D721Med (cell line): ENCODE results near the gene SH3GL2.

ENCODE experiments used
- DNase-seq: peaks from one replicate; pipeline ENCODE4 v3.0.0; 2011; ENCODE audit warnings: low spot score; ENCODE audit not compliant: insufficient read length
- FAIRE-seq: peaks from 2 replicates; lab custom pipeline; 2011; peaks lifted over from hg19 to GRCh38; lab: Jason Lieb, UNC
- CTCF ChIP-seq: IDR thresholded peaks from 2 replicates; pipeline ENCODE4 v1.5.1; 2012; ENCODE audit warnings: mild to moderate bottlenecking, control low read depth; ENCODE audit not compliant: insufficient read depth; ENCODE audit errors: missing control alignments

SH3GL2 gene

GRCh38 chr9:17628624-17629023 lies 49.8 kb downstream of the SH3GL2 start:
- DNase-seq (no peak), FAIRE-seq (no peak)

GRCh38 chr9:17630531-17630949 lies 51.7 kb downstream of the SH3GL2 start:
- FAIRE-seq (no peak), DNase-seq (no peak)
- TF ChIP-seq CTCF, result no peak

More at GRCh38 chr9:17628624-17629023, 49.8 kb downstream of the SH3GL2 start:
- no peak for TF ChIP-seq CTCF

GRCh38 chr9:17631396-17631795 lies 52.5 kb downstream of the SH3GL2 start:
- DNase-seq, result no peak
- TF ChIP-seq CTCF, result no peak
- FAIRE-seq, result no peak

- no peak for TF ChIP-seq CTCF
Observed at GRCh38 chr9:17632994-17633393, 54.1 kb downstream of the SH3GL2 start.

GRCh38 chr9:17635115-17635890 lies 56.4 kb downstream of the SH3GL2 start:
- no peak for DNase-seq
- no peak for FAIRE-seq
- no peak for TF ChIP-seq CTCF

More at GRCh38 chr9:17632994-17633393, 54.1 kb downstream of the SH3GL2 start:
- DNase-seq (no peak), FAIRE-seq (no peak)

- no peak for TF ChIP-seq CTCF
- DNase-seq (no peak), FAIRE-seq (no peak)
Observed at GRCh38 chr9:17636349-17636748, 57.5 kb downstream of the SH3GL2 start.

GRCh38 chr9:17636821-17637220 lies 58.0 kb downstream of the SH3GL2 start:
- DNase-seq (no peak), FAIRE-seq (no peak)
- no peak for TF ChIP-seq CTCF
